ENCODE measurements around the gene FBXO24. TPM values are rescaled to one million over a fixed set of nuclear protein-coding genes. Genes with fewer than 3 reads are reported as not detected.

FBXO24 gene
- total and polyA plus RNA-seq, 8 donors, result 0.37 to 0.88 (median 0.44) TPM; not detected in 3

GRCh38 chr7:100599911-100600729, 14.0 kb downstream of the FBXO24 start:
- 58 to 77% (median 70%) methylated on average over 7 to 18 of the region's 18 CpGs for WGBS, 5 donors
- Histone ChIP-seq H3K27ac (no peak overlapping the region), H3K36me3 (no peaks in the 10 kb centered on the region), H3K27me3 (peaks cover 0 to 3% (median 0%) of the 10 kb centered on the region in 3 donors), H3K4me3 (no peak overlapping the region), H3K4me1 (peaks cover 19 to 33% (median 27%) of the 10 kb centered on the region in 4 donors), H3K9me3 (no peaks in the 10 kb centered on the region)
- TF ChIP-seq POLR2AphosphoS5 (IDR thresholded peaks at IDR 0.05), result no peak
- intact Hi-C loops (cut with DNase I; ENCODE audit: low total_unique reads), result no loop called here
- DNase-seq, result no peak

GRCh38 chr7:100600730-100601038, 14.6 kb downstream of the FBXO24 start:
- no peaks in the 10 kb centered on the region for H3K36me3 ChIP-seq
- H3K27ac ChIP-seq, result no peak overlapping the region
- intact Hi-C loops (cut with DNase I; ENCODE audit: low total_unique reads), result no loop called here
- 79 to 91% (median 81%) methylated on average over 3 to 9 of the region's 9 CpGs for WGBS, 5 donors
- DNase-seq, result no peak
- H3K9me3 ChIP-seq, result no peaks in the 10 kb centered on the region
- peaks cover 23 to 39% (median 33%) of the 10 kb centered on the region in 4 donors for H3K4me1 ChIP-seq
- H3K4me3 ChIP-seq, result no peak overlapping the region
- no peak for TF ChIP-seq POLR2A (IDR thresholded peaks at IDR 0.05)
- no peak for TF ChIP-seq CTCF (IDR thresholded peaks at IDR 0.05)
- TF ChIP-seq POLR2AphosphoS5 (IDR thresholded peaks at IDR 0.05), result no peak
- TF ChIP-seq EP300 (IDR thresholded peaks at IDR 0.05), result no peak
- H3K27me3 ChIP-seq, result peaks cover 0 to 3% (median 0%) of the 10 kb centered on the region in 3 donors

- peak overlapping the region; percentile 61 to 86 (median 76) for H3K4me3 ChIP-seq
- H3K9me3 ChIP-seq, result no peaks in the 10 kb centered on the region
- intact Hi-C loops (cut with DNase I; ENCODE audit: low total_unique reads), result no loop called here
- TF ChIP-seq EP300 (IDR thresholded peaks at IDR 0.05), result no peak
- no peak for TF ChIP-seq CTCF (IDR thresholded peaks at IDR 0.05)
- TF ChIP-seq POLR2AphosphoS5 (IDR thresholded peaks at IDR 0.05), result no peak
- no peak for TF ChIP-seq POLR2A (IDR thresholded peaks at IDR 0.05)
- H3K27ac ChIP-seq, result peak overlapping the region; percentile 17 to 89 (median 83)
- H3K27me3 ChIP-seq, result peaks cover 0 to 3% (median 0%) of the 10 kb centered on the region in 3 donors
- peaks cover 23 to 42% (median 36%) of the 10 kb centered on the region in 4 donors for H3K4me1 ChIP-seq
- DNase-seq, result peak in 1 of 2 donors; percentile 87
- H3K36me3 ChIP-seq, result no peaks in the 10 kb centered on the region
- WGBS, 5 donors, result 44 to 50% (median 45%) methylated on average over 17 to 21 of the region's 21 CpGs
Measured at GRCh38 chr7:100602889-100603725, 17.0 kb downstream of the FBXO24 start.

- H3K4me3 ChIP-seq, result peak overlapping the region; percentile 61 to 86 (median 76)
- peaks cover 0 to 3% (median 0%) of the 10 kb centered on the region in 3 donors for H3K27me3 ChIP-seq
- DNase-seq, result no peak
- H3K27ac ChIP-seq, result peak overlapping the region; percentile 68 to 89 (median 83)
- 15 to 26% (median 18%) methylated on average over 3 to 10 of the region's 10 CpGs for WGBS, 5 donors
- H3K36me3 ChIP-seq, result no peaks in the 10 kb centered on the region
- H3K4me1 ChIP-seq, result peaks cover 23 to 42% (median 36%) of the 10 kb centered on the region in 4 donors
- no peak for TF ChIP-seq EP300 (IDR thresholded peaks at IDR 0.05)
- TF ChIP-seq CTCF (IDR thresholded peaks at IDR 0.05), result no peak
- TF ChIP-seq POLR2AphosphoS5 (IDR thresholded peaks at IDR 0.05), result no peak
- TF ChIP-seq POLR2A (IDR thresholded peaks at IDR 0.05), result no peak
- no peaks in the 10 kb centered on the region for H3K9me3 ChIP-seq
- intact Hi-C loops (cut with DNase I; ENCODE audit: low total_unique reads), result no loop called here
Measured at GRCh38 chr7:100603726-100604027, 17.5 kb downstream of the FBXO24 start.

All from stomach (tissue), 9 donors.